HG02642 (cell line): ENCODE measurements around the gene RFTN2.
A peak's percentile ranks its signal among the peaks of the same experiment; 100 is the strongest.
"Not testable (repeated sequence)": the region's sequence is repeated elsewhere in the genome, so short reads cannot be mapped to it uniquely, and the experiment has no call there.

ENCODE experiments used
- ATAC-seq: cut with Tn5 transposase; IDR thresholded peaks from one replicate; pipeline ENCODE4 v1.9.1; 2021; ENCODE audit warnings: mild to moderate bottlenecking; ENCODE audit not compliant: unreplicated experiment, poor library complexity

The RFTN2 gene

GRCh38 chr2:197675246-197675645, at the start of gene RFTN2:
Gene RFTN2, minus strand, starts transcription at chr2:197675587. Its CDS starts 129 bp downstream, at chr2:197675458.
- no peak for ATAC-seq

DNA sequence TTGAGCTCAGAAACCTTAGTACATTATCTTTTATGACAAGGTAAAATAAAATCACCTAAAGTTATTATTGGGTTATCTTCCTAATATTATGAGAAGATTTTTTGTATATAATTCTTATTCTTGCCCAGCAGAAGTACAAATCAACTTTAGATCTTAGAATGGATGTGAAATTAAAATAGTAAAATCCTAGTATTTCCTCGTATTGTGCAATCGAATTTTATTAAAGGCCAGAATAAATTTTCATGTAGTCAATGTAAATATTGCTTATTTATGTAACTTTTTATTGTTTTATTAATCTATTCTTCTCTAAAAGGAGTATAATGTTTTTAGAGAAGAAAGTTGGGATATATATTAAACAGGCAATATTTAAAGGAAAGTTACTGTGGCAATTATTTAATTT, 42.5 kb upstream of the RFTN2 start:
- no peak for ATAC-seq

DNA sequence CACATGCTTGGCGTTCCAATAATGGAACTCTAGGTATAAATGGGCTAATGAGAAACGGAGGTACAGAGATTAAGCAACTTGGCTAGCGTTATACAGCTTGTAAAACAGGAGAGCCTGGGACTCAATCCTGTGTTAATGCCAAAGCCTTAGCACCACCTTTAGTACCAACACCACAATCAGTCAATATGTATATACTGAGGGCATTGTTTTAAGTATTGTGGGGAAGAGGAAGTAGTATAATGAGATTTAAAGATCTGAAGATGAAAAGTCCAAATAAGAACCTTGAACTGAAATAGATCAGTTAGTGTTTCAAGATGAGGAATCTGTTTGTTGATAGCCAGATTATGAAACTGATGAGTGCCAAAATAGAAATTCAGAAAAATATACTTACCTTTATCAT, 37.9 kb upstream of the RFTN2 start:
- ATAC-seq = no peak

- no peak for ATAC-seq
Observed at GRCh38 chr2:197711578-197711977, 36.2 kb upstream of the RFTN2 start.

GRCh38 chr2:197710424-197711042, 35.1 kb upstream of the RFTN2 start:
- ATAC-seq = peak; percentile 82

DNA sequence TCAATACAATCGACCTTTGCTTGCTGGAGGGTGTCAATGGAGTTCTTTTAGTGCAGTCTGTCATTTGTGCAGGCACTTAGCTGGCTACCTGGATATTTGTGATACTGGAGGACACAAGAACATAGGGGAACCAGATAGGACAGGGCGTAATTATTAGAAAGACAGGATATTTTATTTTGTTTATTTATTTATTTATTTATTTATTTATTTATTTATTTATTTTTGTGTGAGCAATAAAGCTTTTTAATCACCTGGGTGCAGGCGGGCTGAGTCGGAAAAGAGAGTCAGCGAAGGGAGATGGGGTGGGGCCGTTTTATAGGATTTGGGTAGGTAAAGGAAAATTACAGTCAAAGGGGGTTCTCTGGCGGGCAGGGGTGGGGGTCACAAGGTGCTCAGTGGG, 33.8 kb upstream of the RFTN2 start:
- ATAC-seq = not testable (repeated sequence)

GRCh38 chr2:197708331-197708730, 32.9 kb upstream of the RFTN2 start:
- no peak for ATAC-seq

- no peak for ATAC-seq
Observed at GRCh38 chr2:197707316-197708213, 32.2 kb upstream of the RFTN2 start.

DNA sequence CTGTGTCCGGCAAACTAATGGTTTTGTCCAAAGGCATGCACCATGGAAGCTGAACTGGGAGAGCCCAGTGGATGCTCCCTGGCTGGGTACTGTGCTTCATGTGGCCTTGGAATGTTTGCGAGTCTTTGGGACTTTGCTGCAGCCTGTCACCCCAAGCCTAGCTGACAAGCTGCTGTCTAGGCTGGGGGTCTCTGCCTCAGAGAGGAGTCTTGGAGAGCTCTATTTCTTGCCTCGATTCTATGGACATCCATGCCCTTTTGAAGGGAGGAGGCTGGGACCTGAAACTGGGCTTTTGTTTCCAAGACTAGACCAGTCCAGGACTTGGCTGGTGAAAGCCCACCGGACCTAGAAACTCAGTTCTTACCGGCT, 31.4 kb upstream of the RFTN2 start:
- no peak for ATAC-seq

DNA sequence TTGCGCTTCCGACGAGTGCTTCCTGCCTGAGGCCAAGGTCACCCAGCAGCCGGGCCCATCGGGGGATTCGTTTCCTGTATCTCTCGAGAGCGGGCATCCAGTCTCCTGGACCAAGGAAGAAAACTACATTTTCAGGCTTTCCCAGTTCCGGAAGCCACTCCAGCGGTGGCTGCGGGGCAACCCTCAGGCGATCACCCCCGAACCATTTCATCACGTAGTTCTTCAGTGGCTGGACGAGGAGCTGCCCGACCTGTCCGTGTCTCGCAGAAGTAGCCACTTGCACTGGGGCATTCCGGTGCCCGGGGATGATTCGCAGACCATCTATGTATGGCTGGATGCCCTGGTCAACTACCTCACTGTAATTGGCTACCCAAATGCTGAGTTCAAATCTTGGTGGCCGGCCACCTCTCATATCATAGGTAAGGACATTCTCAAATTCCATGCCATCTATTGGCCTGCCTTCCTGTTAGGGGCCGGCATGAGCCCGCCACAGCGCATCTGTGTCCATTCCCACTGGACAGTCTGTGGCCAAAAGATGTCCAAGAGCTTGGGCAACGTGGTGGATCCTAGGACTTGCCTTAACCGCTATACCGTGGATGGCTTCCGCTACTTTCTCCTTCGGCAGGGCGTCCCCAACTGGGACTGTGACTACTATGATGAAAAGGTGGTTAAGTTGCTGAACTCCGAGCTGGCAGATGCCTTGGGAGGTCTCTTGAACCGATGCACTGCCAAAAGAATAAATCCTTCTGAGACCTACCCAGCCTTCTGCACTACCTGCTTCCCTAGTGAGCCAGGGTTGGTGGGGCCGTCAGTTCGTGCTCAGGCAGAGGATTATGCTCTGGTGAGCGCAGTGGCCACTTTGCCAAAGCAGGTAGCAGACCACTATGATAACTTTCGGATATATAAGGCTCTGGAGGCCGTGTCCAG, 30.8 kb upstream of the RFTN2 start:
- ATAC-seq = no peak

DNA sequence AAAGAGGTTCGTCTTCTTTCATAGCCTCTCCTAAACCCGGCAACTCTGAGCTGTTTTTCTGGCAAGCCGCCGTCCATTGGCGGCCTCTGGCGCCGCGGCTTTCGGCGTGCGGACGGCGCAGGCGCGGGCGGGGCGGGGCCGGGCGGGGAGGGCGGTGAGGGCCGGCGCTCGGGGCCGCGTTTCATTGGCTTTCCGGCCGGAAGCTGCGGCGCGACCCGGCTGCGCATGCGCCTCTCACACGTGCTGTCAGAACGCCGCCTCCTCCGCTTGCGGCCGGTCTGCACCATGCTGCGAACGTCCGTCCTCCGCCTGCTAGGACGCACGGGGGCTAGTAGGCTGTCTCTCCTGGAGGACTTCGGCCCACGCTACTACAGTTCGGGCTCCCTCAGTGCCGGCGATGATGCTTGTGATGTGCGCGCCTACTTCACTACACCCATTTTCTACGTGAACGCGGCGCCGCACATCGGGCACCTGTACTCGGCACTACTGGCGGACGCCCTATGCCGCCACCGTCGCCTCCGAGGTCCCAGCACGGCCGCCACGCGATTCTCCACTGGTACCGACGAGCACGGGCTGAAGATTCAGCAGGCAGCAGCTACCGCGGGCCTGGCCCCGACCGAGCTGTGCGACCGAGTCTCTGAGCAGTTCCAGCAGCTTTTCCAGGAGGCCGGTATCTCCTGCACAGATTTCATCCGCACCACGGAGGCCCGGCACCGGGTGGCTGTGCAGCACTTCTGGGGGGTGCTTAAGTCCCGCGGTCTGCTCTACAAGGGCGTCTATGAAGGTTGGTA, 29.9 kb upstream of the RFTN2 start, which contains the start of gene MARS2:
Gene MARS2, plus strand, starts transcription at position 249 of the 791 bp plus-strand sequence. Its CDS starts 37 bp downstream, at position 286.
- ATAC-seq = peak; percentile 91

DNA sequence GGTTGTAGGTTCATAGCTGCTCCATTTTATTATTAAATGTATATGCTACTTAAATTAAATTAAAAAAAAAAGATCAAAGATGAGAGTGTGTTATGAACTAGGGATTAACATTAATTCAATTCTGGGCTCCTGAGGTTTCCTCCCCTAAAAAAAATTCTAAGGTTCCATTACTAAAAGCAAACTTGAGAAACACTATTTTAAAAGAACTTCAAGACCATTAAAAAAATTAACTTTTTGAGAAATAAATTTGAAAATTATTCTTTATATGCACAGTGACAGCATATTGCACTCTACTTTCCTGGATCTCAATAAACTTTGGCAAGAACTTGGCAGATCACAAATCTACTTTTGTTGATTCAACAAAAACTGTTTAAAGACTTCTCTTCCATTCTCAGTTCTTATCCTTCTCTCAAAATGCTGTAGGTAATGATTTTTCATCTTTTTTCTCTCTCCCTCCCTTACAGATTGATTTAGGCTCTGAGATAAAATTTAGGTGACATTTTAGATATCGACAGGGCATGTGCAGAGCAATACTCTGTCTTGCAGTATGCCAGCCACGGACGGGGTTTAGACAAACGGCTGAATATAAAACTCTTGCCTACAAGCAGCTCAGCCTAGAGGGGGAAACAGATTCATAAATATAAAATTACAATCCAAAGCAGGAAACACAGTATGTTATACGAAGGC, 29.2 kb upstream of the RFTN2 start:
- ATAC-seq = peak; percentile 35

- ATAC-seq = no peak
Observed at GRCh38 chr2:197700960-197701359, 25.6 kb upstream of the RFTN2 start.

DNA sequence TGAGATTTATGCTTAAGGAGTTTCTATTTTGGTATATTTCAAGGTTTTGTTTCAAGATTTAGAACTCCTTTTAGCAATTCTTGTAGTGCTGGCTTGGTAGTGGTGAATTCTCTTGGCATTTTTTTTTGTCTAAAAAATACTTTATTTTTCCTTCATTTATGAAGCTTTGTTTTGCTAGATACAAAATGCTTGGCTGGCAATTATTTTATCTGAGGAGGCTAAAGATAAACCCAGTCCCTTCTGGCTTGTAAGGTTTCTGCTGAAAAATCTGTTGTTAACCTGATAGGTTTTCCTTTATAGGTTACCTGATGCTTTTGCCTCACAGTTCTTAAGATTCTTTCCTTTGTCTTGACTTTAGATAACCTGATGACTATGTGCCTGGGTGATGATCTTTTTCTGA, 24.3 kb upstream of the RFTN2 start:
- not testable (repeated sequence) for ATAC-seq

GRCh38 chr2:197696571-197696970, 21.2 kb upstream of the RFTN2 start:
- ATAC-seq = not testable (repeated sequence)

GRCh38 chr2:197695971-197696370, 20.6 kb upstream of the RFTN2 start:
- ATAC-seq = not testable (repeated sequence)

DNA sequence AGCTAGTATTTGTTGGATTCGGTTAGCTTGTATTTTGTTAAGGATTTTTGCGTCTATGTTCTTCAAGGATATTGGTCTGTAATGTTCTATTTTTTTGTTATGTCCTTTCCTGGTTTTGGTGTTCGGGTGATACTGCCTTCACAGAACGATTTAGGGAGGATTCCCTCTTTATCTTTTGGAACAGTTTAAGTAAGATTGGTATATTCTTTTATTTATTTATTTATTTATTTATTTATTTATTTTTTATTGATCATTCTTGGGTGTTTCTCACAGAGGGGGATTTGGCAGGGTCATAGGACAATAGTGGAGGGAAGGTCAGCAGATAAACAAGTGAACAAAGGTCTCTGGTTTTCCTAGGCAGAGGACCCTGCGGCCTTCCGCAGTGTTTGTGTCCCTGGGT, 19.8 kb upstream of the RFTN2 start:
- not testable (repeated sequence) for ATAC-seq

DNA sequence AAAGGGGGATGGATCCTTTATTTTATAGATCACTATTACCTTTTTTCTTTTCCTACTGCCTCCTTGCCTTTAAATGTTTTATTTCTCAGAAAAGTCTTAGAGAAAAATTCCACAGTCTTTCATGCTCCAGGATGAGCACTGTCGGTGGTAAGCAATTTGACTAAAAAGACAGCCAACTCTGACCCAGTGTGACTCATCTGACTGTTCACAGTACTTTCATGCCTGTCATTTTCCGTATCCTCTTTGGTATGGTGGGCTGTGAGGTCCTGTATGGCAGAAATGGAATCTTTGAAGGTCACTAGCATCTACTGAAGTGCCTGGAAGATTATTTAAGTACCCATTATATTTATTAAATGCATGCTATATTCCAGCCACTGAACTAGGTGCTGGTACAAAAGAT, 2.1 kb upstream of the RFTN2 start:
- ATAC-seq = no peak

DNA sequence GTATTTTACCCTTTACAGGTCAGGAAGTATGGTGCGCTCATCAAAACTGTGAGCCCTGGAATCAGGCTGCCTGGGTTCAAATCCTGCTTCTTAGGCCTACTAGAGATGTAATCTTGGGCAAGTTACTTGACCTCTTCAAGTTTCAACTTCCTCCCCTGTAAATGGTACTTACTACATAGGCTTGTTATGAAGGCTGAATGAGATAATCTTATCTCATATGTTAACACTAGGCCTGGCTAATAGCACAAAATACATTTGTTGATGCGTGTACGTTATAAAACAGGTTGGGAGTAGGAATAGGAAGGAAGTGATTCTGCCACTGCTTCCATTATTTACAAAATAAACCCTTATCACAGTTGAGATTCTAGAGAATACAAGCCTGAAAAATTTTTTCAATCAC, 1.7 kb upstream of the RFTN2 start:
- no peak for ATAC-seq
